ENCODE results near the gene WTIP.

The WTIP gene

DNA sequence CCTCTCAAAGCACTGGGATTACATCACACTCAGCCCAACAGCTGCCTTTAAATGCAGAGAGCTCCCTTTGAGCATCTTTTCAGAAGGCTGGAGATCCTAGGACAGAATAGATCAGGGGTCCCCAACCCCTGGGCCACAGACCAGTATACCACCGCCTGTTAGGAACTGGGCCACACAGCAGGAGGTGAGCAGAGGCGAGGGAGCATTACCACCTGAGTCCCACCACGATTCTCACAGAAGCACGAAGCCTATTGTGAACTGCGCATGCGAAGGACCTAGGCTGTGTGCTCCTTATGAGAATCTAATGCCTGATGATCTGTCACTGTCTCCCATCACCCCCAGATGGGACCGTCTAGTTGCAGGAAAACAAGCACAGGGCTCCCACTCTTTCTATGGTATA is 2.2 kb upstream of the WTIP start:
- no peak for DNase-seq

DNA sequence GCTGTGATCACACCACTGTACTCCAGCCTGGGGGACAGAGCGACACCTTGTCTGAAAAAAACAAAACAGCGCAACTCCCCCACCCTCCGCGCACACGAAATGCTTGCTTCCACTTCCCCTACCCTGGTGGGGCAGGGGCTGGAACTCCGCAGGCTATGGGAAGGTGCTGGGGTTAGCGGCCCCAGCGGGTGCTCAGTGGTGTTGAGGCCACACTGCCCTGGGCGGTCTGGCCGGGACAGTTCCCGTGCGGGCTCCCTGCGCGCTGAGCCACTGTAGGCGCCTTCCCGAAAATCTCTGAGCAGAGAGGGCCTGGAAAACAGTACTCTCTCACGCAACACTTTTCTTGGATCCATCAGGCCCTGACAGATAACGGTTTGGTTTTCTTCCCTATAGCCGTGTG is 1.1 kb upstream of the WTIP start:
- DNase-seq, result no peak

DNA sequence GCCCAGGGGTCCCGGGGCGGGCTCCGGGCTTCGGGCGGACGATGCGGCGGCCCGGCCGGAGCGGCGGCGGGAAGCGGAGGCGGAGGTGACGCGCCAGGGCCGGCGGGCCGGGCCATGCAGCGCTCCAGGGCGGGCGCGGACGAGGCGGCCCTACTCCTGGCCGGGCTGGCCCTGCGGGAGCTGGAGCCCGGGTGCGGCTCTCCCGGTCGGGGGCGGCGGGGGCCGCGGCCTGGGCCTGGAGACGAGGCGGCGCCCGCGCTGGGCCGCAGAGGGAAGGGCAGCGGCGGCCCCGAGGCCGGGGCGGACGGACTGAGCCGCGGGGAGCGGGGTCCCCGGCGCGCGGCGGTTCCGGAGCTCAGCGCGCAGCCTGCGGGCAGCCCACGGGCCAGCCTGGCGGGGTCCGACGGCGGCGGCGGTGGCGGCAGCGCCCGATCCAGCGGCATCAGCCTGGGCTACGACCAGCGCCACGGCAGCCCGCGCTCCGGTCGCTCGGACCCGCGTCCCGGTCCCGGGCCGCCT is 362 bp downstream of the WTIP start:
- no peak for DNase-seq

- no peak for DNase-seq
Observed at GRCh38 chr19:34482380-34483250, 1.1 kb downstream of the WTIP start.

GRCh38 chr19:34484328-34484727 is 2.8 kb downstream of the WTIP start:
- DNase-seq, result no peak

GRCh38 chr19:34485831-34486230 is 4.3 kb downstream of the WTIP start:
- no peak for DNase-seq

DNA sequence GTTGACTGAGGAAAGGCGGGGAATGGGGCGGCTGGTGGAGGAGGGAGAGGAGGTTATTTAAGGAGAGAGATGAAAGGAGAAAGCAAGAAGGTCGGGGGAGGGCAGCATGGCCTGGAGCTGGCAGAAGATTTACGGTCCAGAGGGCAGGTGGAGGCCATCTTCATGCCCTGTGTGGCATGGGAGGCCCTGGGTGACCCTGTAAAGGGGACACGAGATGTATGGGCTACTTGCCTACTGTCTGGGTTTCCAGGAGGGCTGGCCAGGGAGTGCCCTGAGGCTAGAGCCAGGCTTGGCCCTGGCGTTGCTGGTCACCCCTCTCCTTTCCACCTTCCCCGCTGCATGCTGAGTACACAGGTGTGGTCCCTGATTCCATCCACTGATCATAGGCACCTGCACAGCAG is 6.1 kb downstream of the WTIP start:
- DNase-seq, result no peak

DNA sequence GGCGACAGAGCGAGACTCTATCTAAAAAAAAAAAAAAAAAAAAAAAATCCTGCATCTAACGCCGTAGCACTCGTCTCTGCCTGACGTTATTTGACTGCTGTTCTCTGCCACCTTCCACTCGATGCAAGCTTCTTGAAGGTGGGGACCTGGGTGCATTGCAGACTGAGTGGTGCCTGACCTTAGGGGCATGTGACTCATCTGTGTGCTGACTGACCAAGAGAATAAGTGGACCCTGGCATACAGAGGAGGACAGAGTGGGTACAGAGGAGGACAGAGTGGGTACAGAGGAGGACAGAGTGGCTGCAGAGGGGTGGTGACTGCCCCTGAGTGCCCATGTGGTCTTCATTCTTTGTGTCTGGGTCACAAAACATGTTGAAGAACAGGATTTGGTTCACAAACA is 7.6 kb downstream of the WTIP start:
- DNase-seq, result no peak

DNA sequence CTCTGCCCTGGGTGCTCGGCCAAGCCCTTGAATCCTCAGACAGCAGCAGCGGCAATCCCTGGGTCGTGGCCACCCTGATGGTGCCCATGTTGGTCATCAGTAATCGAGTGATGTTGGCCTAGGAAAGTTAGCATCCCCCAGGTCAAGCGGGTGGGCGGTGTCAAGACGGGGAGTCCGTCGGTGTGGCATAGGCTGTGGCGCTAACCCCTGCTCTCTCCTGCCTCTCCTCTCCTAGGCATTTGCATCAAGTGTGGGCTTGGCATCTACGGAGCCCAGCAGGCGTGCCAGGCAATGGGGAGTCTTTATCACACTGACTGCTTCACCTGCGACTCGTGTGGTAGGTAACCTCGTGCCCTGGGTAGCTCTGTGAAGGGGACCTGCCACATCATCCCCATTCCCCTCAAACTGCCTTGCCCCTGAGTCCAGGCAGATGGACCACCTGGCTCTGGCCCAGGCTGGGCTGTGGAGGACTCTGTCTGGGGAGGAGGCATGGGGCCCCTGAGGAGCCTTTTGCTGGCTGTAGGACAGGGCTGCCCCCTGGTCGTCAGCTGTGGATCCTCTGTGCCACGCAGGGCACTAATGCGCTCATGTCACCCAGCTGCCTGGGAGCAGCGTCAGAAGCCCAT is 8.7 kb downstream of the WTIP start:
- no peak for DNase-seq

GRCh38 chr19:34493038-34493648 is 11.6 kb downstream of the WTIP start:
- DNase-seq, result no peak

GRCh38 chr19:34493649-34494044 is 12.1 kb downstream of the WTIP start:
- DNase-seq, result no peak

DNA sequence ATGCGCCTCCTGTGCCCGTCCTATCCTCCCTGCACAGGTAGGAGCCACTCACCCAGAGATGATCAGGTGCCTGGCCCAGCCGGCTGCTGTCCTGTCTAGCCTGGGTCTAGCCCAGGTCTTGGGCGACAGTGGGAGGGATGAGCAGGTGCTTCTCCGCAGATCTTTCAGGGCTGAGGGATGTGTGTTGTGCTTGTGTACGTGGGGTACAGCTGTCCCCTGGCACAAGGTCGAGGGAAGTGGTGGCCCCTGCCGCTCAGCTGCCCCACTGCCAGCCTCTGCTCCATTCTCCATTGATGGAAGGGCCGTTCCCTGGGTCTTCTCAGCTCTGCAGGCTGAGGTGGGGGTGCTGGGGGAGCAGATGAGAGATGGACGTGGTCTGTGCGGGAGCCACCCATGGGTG is 13.0 kb downstream of the WTIP start:
- no peak for DNase-seq

DNA sequence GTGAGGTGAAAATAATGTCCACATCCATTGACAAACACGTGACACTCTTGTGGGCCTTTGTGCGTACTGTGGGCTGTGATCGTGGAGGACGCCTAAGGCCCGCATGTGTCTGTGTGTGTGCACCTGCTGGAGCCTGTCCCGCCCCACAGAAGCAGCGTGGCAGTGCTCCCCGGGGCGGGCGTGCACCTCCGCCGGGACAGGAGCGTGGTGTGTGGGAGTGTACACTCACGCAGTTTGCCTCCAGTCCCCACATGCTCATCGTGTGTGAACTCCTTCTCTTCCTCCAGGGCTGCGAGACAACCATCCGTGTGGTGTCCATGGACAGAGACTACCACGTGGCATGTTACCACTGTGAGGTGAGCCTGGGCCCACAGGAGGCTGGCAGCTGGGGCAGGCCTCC is 13.9 kb downstream of the WTIP start:
- no peak for DNase-seq

GRCh38 chr19:34497112-34497805 is 15.7 kb downstream of the WTIP start:
- no peak for DNase-seq

- DNase-seq, result no peak
Observed at GRCh38 chr19:34499155-34499834, 17.7 kb downstream of the WTIP start.

DNA sequence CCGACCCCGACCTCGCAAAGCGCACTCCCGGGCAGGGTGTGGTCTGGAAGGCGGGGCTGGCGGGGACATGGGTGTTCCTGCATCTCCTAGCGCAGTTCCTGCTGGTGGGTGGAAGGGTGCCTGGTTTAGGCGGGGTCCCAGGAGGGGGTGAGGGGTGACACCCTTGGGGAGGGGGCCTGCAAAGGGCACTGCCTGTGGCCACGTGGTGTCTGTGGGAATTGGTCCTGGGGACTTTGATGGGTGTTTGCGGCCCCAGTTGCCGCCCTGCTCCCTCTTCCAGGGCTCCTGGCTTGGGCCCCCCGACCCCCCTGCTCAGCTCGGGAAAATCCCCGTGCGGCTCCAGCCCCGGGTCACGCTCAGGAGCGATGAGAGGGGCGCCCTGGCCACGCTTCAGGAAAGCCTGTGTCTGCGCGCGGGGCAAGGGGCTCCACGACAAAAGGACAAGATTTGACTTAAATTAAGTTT is 19.1 kb downstream of the WTIP start:
- DNase-seq, result no peak

- peak; percentile 87 for DNase-seq
Observed at GRCh38 chr19:34501339-34502320, 20.1 kb downstream of the WTIP start.

- no peak for DNase-seq
Observed at GRCh38 chr19:34502582-34503411, 21.2 kb downstream of the WTIP start.

DNA sequence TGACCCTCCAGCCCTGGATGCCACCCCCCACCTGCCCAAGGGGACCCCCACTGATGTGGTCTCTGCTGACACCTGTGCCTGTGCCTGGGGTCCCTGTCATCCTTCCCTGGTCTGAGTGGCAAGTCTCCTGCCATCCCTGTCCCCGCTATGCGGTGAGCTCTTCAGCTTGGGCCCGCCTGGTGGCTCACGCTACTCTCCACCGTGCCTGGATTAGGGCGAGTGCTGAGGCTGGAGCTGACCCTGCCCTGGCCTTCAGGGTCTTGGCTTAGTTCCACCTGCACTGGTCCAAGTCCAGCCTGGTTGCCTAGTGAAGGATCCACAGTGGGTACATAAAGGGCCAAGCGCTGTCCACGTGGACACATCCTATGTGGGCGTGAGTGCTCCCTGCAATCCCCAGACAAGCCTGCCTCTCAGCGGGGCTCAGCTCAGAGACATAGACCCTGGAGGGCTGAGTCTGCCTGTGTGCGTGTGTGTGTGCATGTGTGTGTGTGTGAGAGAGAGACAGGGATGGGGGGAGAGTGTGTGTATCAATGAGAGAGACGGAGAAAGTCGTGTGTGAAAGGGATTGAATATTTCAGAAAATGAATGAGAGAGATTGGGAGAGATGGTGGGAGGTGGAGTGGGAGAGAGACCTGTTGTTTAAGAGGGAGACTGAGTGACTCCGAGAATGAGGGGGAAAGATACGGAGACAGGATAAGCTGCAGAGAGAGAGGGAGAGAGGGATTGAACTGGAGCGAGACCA is 22.1 kb downstream of the WTIP start:
- no peak for DNase-seq
